Measurements from ENCODE around the gene FMOD.

DNA sequence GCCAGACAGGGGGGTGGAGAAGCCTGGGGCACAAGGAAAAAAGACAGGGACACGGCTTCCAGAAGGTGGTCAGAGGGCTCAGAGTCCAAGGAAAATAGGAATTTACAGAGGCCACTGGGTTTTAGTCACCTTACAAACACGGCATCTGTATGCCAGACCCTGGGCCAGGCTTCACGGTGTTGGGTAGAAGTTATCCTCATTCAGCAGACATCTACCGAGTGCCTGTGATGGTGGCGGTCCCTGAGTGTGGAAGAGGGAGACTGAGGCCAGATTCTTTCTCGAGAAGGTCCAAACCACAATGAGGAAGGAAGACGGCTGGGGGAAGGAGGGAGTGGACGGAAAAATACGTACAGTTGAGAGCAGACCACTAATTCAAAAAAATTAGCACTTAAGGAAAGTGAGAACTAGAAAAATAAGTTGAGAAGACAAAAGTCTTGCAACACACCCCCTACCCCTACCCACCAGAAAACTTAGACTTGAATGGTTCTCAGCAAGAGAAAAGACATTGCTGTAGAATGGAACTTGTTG, 46.5 kb downstream of the FMOD start:
- TF ChIP-seq GATA2 (IDR thresholded peaks at IDR 0.05; ENCODE audit: low read depth, low read length) (no peak), GATA3 (IDR thresholded peaks at IDR 0.05; ENCODE audit: low read depth, low read length) (no peak)

All from SH-SY5Y (cell line).